ENCODE data around the gene MCOLN1.

MCOLN1 gene

GRCh38 chr19:7504684-7505083 lies 17.7 kb upstream of the MCOLN1 start:
- DNase-seq (ENCODE audit: low read depth): no peak

DNA sequence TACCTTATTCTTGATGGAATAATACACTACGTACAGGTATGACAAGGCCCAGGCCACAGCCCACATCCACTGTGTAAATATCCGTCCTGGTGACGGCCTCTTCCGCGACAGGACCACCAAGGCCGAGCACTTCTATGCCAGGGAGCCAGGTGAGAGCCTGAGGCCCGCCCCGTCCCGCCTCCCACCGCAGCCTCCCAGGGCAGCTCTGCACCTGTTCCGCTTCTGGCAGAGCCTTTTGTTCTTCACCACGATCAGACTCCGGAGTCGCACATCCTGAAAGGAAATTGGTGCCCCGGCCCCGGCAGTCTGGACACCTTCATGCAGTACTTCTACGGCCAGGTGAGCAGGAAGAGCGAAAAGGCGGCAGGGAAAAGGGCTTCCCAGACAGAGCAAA lies 17.1 kb upstream of the MCOLN1 start:
- DNase-seq (ENCODE audit: low read depth): no peak

- no peak for DNase-seq (ENCODE audit: low read depth)
Observed at GRCh38 chr19:7505682-7506384, 16.6 kb upstream of the MCOLN1 start.

GRCh38 chr19:7506385-7507328 lies 15.8 kb upstream of the MCOLN1 start:
- no peak for DNase-seq (ENCODE audit: low read depth)

DNA sequence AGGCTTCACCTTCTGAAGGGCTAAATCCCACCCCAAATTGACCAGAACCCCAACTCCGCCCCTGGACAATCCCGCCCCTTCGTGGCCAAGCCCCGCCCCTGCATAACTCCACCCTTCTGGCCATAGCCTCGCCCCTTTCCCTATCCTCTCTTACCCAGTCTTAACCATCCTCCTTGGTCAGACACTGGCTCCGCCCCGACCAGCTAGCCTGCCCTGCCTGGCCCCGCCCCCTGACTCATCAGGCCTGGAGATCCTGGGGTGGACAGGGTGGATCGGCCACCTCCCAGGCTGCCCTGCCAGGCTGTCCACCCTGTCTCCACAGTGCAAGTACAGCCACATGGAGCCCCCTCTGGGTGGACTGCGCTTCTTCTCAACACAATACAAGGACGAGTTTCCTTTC lies 14.5 kb upstream of the MCOLN1 start:
- DNase-seq (ENCODE audit: low read depth): no peak

DNA sequence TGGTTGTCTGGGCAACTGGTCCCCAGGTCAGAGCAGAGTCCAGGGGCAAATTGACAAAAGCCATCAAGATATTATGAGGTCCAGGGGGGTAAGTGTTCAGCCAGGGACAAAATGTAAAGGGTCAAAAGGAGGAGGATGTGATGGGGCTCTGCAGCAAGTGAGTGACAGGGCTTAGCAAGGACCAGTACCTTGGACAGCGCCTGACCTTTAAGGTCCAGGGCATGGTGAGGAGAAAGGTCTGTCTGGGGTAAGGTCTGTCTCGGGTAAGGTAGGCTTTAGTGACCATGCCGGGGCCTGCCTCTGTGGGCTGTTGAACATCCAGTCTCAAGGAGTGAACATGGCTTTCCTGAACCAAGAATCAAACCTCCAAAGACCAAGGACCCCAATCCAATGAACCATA lies 12.8 kb upstream of the MCOLN1 start:
- DNase-seq (ENCODE audit: low read depth): no peak

DNA sequence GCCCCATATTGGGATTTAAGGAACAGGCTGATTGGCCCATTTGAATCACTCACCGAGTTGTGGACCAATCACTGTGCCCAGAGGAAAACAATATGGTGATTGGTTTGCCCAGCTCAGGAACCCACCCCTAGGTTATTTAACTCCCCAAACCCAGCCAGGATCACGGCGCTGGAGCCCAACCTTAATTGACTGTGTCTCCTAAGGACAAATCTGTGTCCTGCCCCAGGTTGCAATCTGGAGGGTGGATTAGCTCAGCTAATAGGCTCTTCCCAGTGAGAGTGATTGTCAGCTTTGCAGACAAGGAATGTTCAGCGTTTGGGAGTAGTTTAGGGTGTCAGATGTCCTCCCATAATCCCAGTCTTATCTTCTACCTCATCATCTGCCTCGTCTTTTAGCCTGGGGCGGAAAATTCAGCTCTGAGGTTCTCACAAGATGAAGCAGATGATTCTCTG lies 10.0 kb upstream of the MCOLN1 start:
- DNase-seq (ENCODE audit: low read depth): no peak

GRCh38 chr19:7513809-7514642 lies 8.4 kb upstream of the MCOLN1 start:
- no peak for DNase-seq (ENCODE audit: low read depth)

DNA sequence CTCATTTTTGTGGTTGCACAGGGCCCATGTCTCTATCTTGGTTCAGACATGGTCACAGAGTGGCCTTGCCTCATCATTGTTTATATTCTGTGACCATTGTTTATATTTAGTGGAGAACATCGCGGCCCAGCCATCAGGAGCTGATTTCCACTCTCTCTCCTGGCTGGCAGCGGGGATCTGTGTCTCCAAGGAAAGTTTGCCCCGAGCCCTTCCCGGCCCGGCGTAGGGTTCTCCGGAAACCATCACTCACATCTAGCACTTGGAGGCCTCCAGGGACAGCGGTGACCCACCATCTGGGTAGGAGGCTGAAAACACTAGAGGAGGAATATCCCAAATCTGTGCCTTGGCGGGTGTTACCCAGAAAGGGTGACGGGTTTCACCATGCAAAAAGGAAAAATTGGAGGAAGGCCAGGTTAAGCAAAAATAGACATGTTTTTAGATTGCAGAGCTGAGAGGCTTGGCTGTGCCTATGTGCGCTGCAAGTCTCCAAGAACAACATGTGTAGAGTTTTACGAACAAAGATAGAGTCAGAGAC lies 7.2 kb upstream of the MCOLN1 start:
- no peak for DNase-seq (ENCODE audit: low read depth)

DNA sequence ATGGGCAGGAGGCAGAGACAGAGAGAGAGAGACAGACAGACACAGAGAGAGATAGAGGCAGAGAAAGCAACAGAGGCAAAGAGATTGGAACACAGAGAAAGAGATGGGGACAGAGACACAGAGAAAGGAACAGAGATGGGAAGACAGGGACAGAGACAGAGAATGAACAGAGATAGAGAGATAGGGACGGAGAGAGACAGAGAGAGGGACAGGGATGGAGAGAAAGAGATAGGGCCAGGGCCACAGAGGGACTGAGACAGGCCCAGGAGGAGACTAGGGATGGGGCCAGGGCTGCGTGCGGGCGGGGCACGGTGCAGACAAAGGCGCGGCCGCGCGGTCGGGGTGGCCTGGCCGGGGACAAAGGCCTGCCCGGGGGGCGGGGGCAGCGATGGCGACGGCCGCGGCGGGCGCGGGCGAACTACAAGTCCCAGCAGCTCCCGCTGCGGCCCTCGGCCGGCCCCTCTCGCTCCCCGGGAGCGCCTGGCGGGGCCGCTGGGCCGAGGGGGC lies 6.7 kb upstream of the MCOLN1 start, which contains the start of gene ZNF358:
ZNF358 (plus strand) TSS at position 459 of the 507 bp plus-strand sequence. CDS start 3,140 bp downstream, outside the sequence.
- no peak for DNase-seq (ENCODE audit: low read depth)

- no peak for DNase-seq (ENCODE audit: low read depth)
Observed at GRCh38 chr19:7516333-7516732, 6.1 kb upstream of the MCOLN1 start.

GRCh38 chr19:7516878-7517277 lies 5.5 kb upstream of the MCOLN1 start:
- no peak for DNase-seq (ENCODE audit: low read depth)

DNA sequence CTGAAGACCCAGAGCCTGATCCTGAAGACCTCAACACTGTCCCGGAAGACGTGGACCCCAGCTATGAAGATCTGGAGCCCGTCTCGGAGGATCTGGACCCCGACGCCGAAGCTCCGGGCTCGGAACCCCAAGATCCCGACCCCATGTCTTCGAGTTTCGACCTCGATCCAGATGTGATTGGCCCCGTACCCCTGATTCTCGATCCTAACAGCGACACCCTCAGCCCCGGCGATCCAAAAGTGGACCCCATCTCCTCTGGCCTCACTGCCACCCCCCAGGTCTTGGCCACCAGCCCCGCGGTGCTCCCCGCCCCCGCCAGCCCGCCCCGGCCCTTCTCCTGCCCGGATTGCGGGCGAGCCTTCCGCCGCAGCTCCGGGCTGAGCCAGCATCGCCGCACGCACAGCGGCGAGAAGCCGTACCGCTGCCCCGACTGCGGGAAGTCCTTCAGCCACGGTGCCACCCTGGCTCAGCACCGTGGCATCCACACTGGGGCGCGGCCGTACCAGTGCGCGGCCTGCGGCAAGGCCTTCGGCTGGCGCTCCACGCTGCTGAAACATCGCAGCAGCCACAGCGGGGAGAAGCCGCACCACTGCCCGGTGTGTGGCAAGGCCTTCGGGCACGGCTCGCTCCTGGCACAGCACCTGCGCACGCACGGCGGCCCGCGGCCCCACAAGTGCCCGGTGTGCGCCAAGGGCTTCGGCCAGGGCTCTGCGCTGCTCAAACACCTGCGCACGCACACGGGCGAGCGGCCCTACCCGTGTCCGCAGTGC lies 2.9 kb upstream of the MCOLN1 start:
- no peak for DNase-seq (ENCODE audit: low read depth)

DNA sequence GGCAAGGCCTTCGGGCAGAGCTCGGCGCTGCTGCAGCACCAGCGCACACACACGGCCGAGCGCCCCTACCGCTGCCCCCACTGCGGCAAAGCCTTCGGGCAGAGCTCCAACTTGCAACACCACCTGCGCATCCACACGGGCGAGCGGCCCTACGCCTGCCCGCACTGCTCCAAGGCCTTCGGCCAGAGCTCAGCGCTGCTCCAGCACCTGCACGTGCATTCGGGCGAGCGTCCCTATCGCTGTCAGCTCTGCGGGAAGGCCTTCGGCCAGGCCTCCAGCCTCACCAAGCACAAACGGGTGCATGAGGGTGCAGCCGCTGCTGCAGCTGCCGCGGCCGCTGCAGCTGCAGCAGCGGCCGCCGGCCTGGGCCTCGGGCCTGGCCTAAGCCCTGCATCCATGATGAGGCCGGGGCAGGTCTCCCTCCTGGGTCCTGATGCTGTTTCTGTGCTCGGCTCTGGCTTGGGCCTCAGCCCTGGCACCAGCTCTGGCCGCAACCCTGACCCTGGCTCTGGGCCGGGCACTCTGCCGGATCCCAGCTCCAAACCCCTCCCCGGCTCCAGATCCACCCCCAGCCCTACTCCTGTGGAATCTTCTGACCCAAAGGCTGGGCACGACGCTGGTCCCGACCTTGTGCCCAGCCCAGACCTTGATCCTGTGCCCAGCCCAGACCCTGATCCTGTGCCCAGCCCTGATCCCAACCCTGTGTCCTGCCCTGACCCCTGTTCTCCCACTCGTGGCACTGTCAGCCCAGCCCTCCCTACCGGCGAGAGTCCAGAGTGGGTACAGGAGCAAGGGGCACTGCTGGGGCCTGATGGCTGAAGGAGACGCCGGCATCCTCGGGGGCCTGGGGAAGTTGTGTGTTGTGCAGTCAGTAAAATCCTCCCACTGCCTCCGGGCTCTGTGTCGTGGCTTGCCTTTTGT lies 2.0 kb upstream of the MCOLN1 start:
- no peak for DNase-seq (ENCODE audit: low read depth)

- no peak for DNase-seq (ENCODE audit: low read depth)
Observed at GRCh38 chr19:7521551-7522071, 813 bp upstream of the MCOLN1 start.

- no peak for DNase-seq (ENCODE audit: low read depth)
Observed at GRCh38 chr19:7522923-7523667, 671 bp downstream of the MCOLN1 start.

- DNase-seq (ENCODE audit: low read depth): no peak
Observed at GRCh38 chr19:7524523-7524922, 2.1 kb downstream of the MCOLN1 start.

DNA sequence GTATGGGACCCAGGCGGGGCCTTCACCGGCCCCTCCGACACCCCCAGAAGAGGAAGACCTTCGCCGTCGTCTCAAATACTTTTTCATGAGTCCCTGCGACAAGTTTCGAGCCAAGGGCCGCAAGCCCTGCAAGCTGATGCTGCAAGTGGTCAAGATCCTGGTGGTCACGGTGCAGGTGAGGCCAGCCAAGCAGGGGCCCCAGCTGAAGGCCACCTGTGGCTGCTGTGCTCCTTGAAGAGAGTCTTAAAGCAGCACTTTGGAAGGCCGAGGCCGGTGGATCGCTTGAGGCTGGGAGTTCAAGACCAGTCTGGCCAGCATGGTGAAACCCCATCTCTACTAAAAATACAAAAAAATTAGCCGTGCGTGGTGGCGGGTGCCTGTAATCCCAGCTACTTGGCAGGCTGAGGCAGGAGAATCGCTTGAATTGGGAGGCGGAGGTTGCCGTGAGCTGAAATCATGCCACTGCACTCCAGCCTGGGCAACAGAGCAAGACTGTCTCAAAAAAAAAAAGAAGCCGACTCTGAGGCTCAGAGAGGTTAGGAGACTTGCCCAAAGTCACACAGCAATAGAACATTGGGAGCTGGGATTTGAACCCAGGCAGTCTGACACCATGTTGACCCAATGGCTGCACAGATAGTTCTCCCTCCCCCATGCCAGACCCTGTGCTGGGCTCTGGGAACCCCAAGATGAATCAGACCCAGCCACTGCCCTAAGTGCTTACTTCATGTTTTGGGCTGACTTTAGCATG lies 2.7 kb downstream of the MCOLN1 start:
- DNase-seq (ENCODE audit: low read depth): no peak

Measured in stimulated activated CD4-positive, alpha-beta T cell treated with anti-CD3 and anti-CD28 coated beads, Interleukin-2, amount 100 ng/mL, for 4 hours (primary cell).